Neural cell (in vitro differentiated cells): ENCODE results near the gene XXYLT1.

Experiments used
- CTCF ChIP-seq: fragments of 450-650 bp; IDR thresholded peaks from 2 replicates; pipeline ENCODE4 v1.5.1; 2014; ENCODE audit warnings: antibody characterized with exemption, mild to moderate bottlenecking, moderate library complexity; ENCODE audit not compliant: poor library complexity, severe bottlenecking
- EP300 ChIP-seq: fragments of 450-650 bp; conservative IDR thresholded peaks from 2 replicates; pipeline ENCODE4 v1.6.1; 2014; ENCODE audit warnings: antibody characterized with exemption, mild to moderate bottlenecking, moderate library complexity; ENCODE audit not compliant: poor library complexity, severe bottlenecking
- EZH2 ChIP-seq: fragments of 200-600, 300-800 bp; shearing (Covaris generic), sonication (generic); IDR thresholded peaks from 2 replicates; pipeline ENCODE4 v1.6.1; 2014; ENCODE audit warnings: antibody characterized with exemption, low read length, borderline replicate concordance, mild to moderate bottlenecking; ENCODE audit not compliant: insufficient read depth, poor library complexity, severe bottlenecking
- MXI1 ChIP-seq: fragments of 450-650 bp; conservative IDR thresholded peaks from 2 replicates; pipeline ENCODE4 v1.6.1; 2014; ENCODE audit warnings: antibody characterized with exemption, mild to moderate bottlenecking; ENCODE audit not compliant: poor library complexity, severe bottlenecking
- POLR2AphosphoS5 ChIP-seq: IDR thresholded peaks from 2 replicates; pipeline ENCODE4 v1.6.1; 2012
- TAF1 ChIP-seq: IDR thresholded peaks from 2 replicates; pipeline ENCODE4 v1.6.1; 2012; ENCODE audit warnings: low read depth
- TF ChIP-seq, protein P1 (sequence below): IDR thresholded peaks from 2 replicates; pipeline ENCODE4 v1.6.1; 2012; ENCODE audit warnings: borderline replicate concordance

- TF ChIP-seq CTCF (no peak), EZH2 (no peak), POLR2AphosphoS5 (no peak), MXI1 (no peak), EP300 (no peak), TAF1 (no peak)
- TF ChIP-seq, protein P1, sequence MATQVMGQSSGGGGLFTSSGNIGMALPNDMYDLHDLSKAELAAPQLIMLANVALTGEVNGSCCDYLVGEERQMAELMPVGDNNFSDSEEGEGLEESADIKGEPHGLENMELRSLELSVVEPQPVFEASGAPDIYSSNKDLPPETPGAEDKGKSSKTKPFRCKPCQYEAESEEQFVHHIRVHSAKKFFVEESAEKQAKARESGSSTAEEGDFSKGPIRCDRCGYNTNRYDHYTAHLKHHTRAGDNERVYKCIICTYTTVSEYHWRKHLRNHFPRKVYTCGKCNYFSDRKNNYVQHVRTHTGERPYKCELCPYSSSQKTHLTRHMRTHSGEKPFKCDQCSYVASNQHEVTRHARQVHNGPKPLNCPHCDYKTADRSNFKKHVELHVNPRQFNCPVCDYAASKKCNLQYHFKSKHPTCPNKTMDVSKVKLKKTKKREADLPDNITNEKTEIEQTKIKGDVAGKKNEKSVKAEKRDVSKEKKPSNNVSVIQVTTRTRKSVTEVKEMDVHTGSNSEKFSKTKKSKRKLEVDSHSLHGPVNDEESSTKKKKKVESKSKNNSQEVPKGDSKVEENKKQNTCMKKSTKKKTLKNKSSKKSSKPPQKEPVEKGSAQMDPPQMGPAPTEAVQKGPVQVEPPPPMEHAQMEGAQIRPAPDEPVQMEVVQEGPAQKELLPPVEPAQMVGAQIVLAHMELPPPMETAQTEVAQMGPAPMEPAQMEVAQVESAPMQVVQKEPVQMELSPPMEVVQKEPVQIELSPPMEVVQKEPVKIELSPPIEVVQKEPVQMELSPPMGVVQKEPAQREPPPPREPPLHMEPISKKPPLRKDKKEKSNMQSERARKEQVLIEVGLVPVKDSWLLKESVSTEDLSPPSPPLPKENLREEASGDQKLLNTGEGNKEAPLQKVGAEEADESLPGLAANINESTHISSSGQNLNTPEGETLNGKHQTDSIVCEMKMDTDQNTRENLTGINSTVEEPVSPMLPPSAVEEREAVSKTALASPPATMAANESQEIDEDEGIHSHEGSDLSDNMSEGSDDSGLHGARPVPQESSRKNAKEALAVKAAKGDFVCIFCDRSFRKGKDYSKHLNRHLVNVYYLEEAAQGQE, result no peak
These were observed 232.8 kb downstream of the XXYLT1 start for GRCh38 chr3:195038161-195038560.
